ENCODE measurements around the gene ZNF500. TPM values are rescaled to one million over a fixed set of nuclear protein-coding genes. Genes with fewer than 3 reads are reported as not detected.
"Not testable (repeated sequence)": the region's sequence is repeated elsewhere in the genome, so short reads cannot be mapped to it uniquely, and the experiment has no call there.

Gene ZNF500
- polyA plus RNA-seq, 3 donors from 2014 or later, result 4.4 to 13.1 (median 8.9) TPM

- Mint-ChIP-seq H3K36me3 (peaks cover 12 to 22% (median 19%) of the 10 kb centered on the region in 3 donors), H3K4me1 (peaks cover 8 to 14% of the 10 kb centered on the region in 2 donors), H3K27ac (no peak overlapping the region), H3K4me3 (no peak overlapping the region), H3K27me3 (ENCODE audit: low read depth in 3 of 3) (peaks cover 0 to 1% (median 0%) of the 10 kb centered on the region in 3 donors), H3K9me3 (peaks cover 0 to 2% (median 0%) of the 10 kb centered on the region in 6 donors)
- no peak for DNase-seq
Measured at GRCh38 chr16:4752351-4753100, 14.4 kb downstream of the ZNF500 start.

DNA sequence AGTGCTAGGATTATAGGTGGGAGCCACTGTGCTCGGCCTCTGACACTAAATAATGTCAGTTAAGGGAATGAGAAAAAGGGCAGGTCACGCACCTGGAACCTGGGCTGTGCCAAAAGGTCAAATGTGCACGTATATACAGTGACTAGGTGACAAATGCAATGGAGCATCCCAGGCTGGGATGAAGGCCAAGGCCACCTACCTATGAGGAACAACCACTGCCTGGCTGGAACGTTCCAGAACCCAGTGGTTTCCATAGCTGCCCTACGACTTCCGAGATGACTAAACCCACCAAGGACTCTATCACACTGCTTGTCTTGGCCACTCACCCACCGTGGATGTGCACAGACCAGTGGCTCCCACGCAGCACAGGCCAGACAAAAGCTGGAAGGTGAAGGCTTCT is 16.1 kb downstream of the ZNF500 start:
- Mint-ChIP-seq H3K4me3 (no peak overlapping the region), H3K27ac (no peak overlapping the region), H3K4me1 (peaks cover 9 to 14% of the 10 kb centered on the region in 2 donors), H3K36me3 (peaks cover 8 to 17% (median 14%) of the 10 kb centered on the region in 3 donors), H3K9me3 (peaks cover 0 to 2% (median 0%) of the 10 kb centered on the region in 6 donors), H3K27me3 (ENCODE audit: low read depth in 3 of 3) (peaks cover 0 to 1% (median 0%) of the 10 kb centered on the region in 3 donors)
- no peak for DNase-seq

DNA sequence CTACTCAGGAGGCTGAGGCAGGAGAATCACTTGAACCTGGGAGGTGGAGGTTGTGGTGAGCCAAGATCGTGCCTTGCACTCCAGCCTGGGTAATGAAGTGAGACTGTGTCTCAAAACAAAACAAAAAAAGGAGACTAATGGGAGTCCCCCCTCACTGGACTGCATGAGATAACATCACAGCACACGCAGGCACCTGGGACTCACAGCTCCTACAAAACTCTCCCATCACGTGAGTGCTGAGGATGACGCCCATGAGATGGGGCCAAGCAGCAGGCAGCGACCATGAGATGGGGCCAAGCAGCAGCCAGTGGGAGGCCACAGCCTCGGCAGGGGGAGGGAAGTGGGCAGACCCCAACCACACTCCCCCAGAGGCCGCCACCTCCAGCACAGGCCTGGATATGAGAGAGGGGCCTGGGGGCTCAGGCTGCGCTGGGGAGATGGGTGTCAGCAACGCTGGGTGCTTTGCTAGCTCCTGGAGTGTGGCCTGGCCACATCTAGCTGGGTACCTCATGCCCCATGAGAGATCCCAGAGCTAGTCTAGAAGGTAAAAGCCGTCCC is 17.2 kb downstream of the ZNF500 start:
- Mint-ChIP-seq H3K9me3 (no peaks in the 10 kb centered on the region), H3K4me3 (no peak overlapping the region), H3K4me1 (peaks cover 9 to 11% of the 10 kb centered on the region in 2 donors), H3K36me3 (peaks cover 3 to 9% (median 6%) of the 10 kb centered on the region in 3 donors), H3K27ac (no peak overlapping the region), H3K27me3 (ENCODE audit: low read depth in 3 of 3) (peaks cover 0 to 2% (median 1%) of the 10 kb centered on the region in 3 donors)
- no peak for DNase-seq

DNA sequence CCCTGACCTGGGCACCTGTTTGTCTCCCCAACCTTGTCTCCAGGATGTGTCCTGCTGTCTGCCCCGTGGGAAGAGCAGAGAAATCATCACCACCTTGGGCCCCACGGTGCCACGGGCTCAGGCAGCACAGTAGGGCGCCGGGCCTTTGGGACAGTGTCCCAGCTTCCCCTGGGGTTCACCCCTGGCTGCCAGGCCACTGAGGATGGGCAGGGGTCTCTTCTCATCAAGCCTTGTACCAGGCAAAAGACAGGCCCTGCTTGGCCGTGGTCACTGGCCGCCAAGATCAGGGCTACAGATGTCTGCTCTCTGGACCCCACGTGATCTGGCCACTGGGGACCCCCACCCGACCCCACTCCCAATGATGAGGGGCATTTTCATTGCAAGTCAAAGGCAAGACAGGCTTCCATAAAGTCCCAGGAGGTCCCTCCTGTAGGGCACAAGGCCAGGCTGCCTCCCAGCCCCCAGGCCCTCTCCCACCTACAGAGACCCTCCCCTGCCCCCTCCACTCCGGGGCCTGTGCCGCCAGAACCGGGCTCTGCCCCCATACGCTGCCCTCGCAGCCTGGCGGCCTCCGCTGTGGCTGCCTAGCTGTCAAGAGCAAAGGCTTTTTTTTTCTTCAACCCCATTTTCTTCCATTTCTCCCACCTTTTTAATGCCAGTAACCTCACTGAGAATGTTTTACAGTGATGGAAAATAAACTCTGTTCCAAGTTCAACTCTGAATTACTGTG is 18.1 kb downstream of the ZNF500 start:
- Mint-ChIP-seq H3K4me3 (no peak overlapping the region), H3K36me3 (peaks cover 3 to 6% (median 4%) of the 10 kb centered on the region in 3 donors), H3K9me3 (no peaks in the 10 kb centered on the region), H3K4me1 (peaks cover 9 to 11% of the 10 kb centered on the region in 2 donors), H3K27me3 (ENCODE audit: low read depth in 3 of 3) (peaks cover 0 to 2% (median 1%) of the 10 kb centered on the region in 3 donors), H3K27ac (peak overlapping the region in 1 of 6 donors; percentile 70)
- DNase-seq, result no peak

DNA sequence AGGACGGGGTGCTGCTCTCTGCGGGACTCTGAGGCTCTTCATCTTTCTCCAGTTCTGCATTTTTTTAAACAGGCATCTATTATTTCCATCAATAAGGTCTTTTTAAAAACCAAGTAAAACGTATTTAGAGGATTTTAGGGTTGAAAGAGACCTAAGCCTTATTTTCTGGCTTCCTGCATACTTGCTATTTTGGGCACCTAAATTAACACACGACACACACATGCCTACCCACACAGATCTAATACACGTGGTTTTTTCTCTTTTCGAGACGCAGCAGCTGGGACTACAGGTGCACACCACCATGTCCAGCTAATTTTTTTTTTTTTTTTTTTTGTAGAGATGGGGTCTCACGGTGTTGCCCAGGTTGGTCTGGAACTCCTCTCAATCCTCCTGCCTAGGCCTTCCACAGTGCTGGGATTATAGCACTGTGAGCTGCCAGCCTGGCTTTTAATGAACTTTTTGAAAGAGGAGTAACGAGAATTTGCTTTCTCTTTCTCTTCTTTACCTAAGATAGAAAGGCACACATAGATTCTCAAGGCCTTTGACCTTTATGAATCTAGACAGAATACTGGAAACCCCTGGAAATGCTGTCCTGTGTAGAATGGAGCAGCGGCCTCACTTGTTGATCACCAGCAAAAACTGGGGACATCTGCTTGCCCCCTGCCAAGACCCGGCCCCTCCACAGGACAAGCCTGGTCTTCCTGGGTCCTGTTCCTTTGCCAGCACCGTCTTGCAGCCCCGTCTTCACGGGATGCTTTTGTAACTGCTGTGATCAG is 18.9 kb downstream of the ZNF500 start:
- H3K27me3 Mint-ChIP-seq (ENCODE audit: low read depth in 3 of 3), result peaks cover 0 to 4% (median 1%) of the 10 kb centered on the region in 3 donors
- peak overlapping the region; percentile 23 to 72 (median 59) for H3K27ac Mint-ChIP-seq
- H3K4me3 Mint-ChIP-seq, result peak overlapping the region in 2 of 5 donors; percentile 27 to 47
- peaks cover 9 to 11% of the 10 kb centered on the region in 2 donors for H3K4me1 Mint-ChIP-seq
- H3K9me3 Mint-ChIP-seq, result no peaks in the 10 kb centered on the region
- H3K36me3 Mint-ChIP-seq, result peaks cover under 1 to 4% (median 3%) of the 10 kb centered on the region in 3 donors
- DNase-seq, result no peak

DNA sequence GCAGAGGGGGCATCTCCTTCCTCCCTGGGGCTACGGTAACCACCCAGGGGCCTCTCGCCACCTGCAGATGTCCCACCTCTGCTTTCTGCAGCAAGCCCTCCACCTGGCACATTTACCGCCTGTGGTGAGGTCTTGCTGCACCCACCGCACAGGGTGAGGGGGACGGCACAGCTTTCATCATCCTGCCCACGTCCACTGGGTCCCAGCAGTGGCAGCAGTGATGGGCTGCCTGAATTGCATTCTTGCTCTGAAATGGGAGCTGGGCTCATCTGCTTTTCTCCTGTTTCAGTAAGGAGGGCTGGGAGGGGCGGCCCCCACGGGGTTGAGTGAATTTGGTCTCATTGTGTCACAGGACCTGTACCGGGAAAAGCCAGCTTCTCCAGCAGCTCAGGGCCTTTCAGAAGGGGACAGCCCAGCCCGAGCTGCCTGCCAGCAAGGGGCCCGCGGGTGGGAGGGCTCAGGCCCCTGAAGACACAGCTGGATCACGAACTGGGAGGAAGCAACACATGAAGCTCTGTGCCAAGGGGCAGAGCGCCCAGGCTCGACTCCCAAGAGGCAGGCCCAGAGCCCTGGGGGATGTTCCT is 19.9 kb downstream of the ZNF500 start:
- no peak overlapping the region for H3K27ac Mint-ChIP-seq
- no peaks in the 10 kb centered on the region for H3K9me3 Mint-ChIP-seq
- no peak overlapping the region for H3K4me3 Mint-ChIP-seq
- peaks cover 0 to 4% (median 1%) of the 10 kb centered on the region in 3 donors for H3K27me3 Mint-ChIP-seq (ENCODE audit: low read depth in 3 of 3)
- H3K4me1 Mint-ChIP-seq, result peaks cover 9 to 11% of the 10 kb centered on the region in 2 donors
- no peak for DNase-seq
- H3K36me3 Mint-ChIP-seq, result peaks cover 0 to 3% (median 3%) of the 10 kb centered on the region in 3 donors

DNA sequence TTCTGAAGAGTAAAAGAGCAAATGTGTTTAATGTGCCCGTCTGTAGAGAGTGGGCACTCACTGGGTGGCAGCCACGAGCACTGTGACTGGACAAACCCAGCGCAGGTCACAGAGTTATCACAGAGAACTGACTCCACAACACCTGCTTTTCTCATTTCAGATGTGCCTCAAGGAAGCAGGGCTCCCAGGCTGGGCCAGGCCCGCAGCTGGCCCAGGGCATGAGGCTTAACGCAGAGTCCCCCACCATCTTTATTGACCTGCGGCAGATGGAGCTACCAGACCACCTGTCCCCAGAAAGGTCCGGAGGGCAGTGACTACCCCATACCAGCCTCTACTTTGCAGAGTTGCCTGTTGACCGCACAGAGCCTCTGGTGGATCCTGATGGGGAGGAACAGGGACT is 20.7 kb downstream of the ZNF500 start:
- peaks cover 0 to 3% (median 0%) of the 10 kb centered on the region in 3 donors for H3K36me3 Mint-ChIP-seq
- no peak overlapping the region for H3K4me3 Mint-ChIP-seq
- no peak for DNase-seq
- peaks cover 9 to 11% of the 10 kb centered on the region in 2 donors for H3K4me1 Mint-ChIP-seq
- H3K27ac Mint-ChIP-seq, result peak overlapping the region in 1 of 6 donors; percentile 7
- H3K27me3 Mint-ChIP-seq (ENCODE audit: low read depth in 3 of 3), result peaks cover 0 to 4% (median 1%) of the 10 kb centered on the region in 3 donors
- H3K9me3 Mint-ChIP-seq, result no peaks in the 10 kb centered on the region

GRCh38 chr16:4745274-4745569 is 21.7 kb downstream of the ZNF500 start:
- Mint-ChIP-seq H3K27me3 (ENCODE audit: low read depth in 3 of 3) (peaks cover 0 to 4% (median 0%) of the 10 kb centered on the region in 3 donors), H3K36me3 (no peaks in the 10 kb centered on the region), H3K27ac (no peak overlapping the region), H3K4me3 (no peak overlapping the region), H3K4me1 (peaks cover 9 to 11% of the 10 kb centered on the region in 2 donors), H3K9me3 (no peaks in the 10 kb centered on the region)
- no peak for DNase-seq

DNA sequence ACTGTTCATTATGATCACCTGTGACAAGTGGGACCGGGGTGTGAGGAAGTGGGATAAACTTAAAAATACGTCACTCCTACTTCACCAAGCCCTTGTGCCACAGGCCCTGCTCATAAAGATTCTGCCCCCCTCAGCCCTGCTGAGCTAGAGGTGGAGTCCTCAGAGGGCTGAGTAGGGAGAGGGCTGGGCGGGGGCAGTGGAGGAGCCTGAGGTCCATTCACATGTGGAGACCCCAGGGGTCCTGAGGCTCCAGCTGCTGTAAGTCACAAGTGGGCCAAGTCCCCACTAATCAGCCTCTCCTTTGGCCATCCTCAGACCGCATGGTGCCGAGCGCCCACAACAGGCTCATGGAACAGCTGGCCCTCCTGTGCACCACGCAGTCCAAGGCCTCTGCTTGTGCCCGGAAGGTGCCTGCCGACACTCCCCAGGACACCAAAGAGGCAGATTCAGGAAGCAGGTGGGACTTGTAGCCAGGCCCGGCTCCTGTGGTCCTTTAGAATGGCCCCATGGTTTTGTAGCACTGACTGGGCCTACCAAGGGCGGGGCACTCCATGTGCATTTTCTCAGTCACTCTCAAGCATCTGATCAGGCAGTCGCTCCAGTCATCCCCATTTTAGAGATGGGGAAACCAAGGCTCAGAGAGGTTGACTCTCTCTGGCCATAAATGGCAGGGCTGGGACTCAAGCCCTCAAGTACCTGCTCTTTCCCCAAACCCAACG is 22.2 kb downstream of the ZNF500 start:
- Mint-ChIP-seq H3K4me1 (peaks cover 9 to 11% of the 10 kb centered on the region in 2 donors), H3K9me3 (no peaks in the 10 kb centered on the region), H3K4me3 (no peak overlapping the region), H3K27ac (no peak overlapping the region), H3K36me3 (no peaks in the 10 kb centered on the region), H3K27me3 (ENCODE audit: low read depth in 3 of 3) (peaks cover 0 to 4% (median 0%) of the 10 kb centered on the region in 3 donors)
- no peak for DNase-seq

DNA sequence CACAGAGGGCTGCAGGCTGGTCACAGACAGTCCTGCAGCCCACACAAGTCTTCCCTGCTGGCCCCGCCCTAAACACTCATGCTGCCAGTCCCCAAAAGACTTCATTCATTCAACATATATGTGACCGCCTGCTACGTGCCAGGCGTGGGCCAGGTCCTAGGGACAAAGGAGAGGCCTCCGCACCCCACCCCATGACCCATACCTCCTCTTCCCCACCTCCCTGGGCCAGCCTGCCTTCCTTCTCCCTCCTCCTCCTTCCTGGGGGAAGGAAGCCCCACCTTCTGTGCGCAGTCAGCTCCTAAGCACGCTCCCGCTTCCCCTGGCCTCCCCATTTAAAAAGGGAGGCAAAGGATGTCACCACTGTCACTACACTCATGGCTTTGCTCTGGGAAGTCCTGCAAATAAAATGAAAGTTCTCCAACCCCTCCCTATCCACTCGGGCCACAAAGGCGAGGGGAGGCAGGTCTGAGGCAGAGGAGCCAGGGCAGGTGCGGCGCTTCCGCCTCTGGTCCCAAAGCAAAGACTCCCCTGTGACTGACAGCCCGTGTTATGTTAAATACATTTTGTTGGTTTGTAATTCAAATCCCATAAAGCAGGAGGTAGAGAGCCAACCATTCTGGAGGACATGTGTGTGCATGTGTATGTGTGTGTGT is 23.6 kb downstream of the ZNF500 start:
- Mint-ChIP-seq H3K27me3 (ENCODE audit: low read depth in 3 of 3) (peaks cover 0 to 4% (median 2%) of the 10 kb centered on the region in 3 donors), H3K36me3 (no peaks in the 10 kb centered on the region), H3K9me3 (no peaks in the 10 kb centered on the region), H3K4me3 (peak overlapping the region in 1 of 5 donors; percentile 26), H3K4me1 (peaks cover 7 to 9% of the 10 kb centered on the region in 2 donors), H3K27ac (no peak overlapping the region)
- DNase-seq, result no peak

DNA sequence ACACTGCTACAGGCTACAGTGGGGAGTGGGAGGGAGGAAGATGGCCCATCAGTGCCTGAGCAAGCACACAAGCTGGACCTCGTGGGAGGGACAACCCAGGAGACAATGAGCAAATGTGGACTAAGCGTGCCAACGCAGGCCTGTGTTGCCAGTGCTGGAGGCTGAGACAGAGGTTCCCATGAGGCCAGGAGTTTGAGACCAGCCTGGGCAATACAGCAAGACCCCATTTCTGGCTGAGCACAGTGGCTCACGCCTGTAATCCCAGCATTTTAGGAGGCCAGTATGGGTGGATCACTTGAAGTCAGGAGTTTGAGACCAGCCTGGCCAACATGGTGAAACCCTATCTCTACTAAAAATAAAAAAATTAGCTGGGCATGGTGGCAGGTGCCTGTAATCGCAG is 28.6 kb downstream of the ZNF500 start:
- H3K4me3 Mint-ChIP-seq, H3K36me3 Mint-ChIP-seq, DNase-seq, H3K9me3 Mint-ChIP-seq, H3K27ac Mint-ChIP-seq: not testable (repeated sequence)
- Mint-ChIP-seq H3K4me1 (peaks cover 15% of the 10 kb centered on the region in 2 donors), H3K27me3 (ENCODE audit: low read depth in 3 of 3) (peaks cover 2 to 11% (median 9%) of the 10 kb centered on the region in 3 donors)

DNA sequence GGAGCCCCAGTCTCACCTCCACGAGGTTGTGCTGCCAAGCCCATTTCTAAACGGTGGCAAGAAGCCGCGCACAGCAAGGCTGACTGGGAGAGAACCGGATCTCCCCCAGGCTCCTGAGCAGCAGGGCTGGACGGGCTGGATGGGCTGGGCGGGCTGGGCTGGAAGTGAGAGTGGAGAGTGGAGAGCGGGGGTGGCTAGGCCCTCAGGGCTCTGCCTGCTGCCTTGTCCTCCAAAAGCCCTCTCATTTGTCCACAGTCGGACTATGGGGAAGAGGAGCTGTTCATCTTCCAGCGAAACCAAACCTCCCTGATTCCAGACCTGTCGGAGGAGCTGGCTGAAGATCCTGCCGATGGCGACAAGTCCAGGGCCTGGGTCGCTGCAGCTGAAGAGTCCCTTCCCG is 29.4 kb downstream of the ZNF500 start:
- Mint-ChIP-seq H3K9me3 (no peaks in the 10 kb centered on the region), H3K27ac (no peak overlapping the region), H3K4me1 (peaks cover 21 to 23% of the 10 kb centered on the region in 2 donors), H3K4me3 (no peak overlapping the region), H3K27me3 (ENCODE audit: low read depth in 3 of 3) (peaks cover 5 to 13% (median 10%) of the 10 kb centered on the region in 3 donors), H3K36me3 (no peaks in the 10 kb centered on the region)
- DNase-seq, result no peak
